CD8-positive, alpha-beta memory T cell (primary cell): ENCODE results near the gene CXCR3. TPM values are rescaled to one million over a fixed set of nuclear protein-coding genes. Genes with fewer than 3 reads are reported as not detected.
A peak's percentile ranks its signal among the peaks of the same experiment; 100 is the strongest.
"Not testable (repeated sequence)": the region's sequence is repeated elsewhere in the genome, so short reads cannot be mapped to it uniquely, and the experiment has no call there.

ENCODE experiments used
- CTCF ChIA-PET: fragments of 350-600 bp; sonication (Branson Sonifier 250); formaldehyde crosslinking; loops from one replicate; lab custom pipeline; 2021; ENCODE audit warnings: antibody characterized with exemption; lab: Charles Lee
- POLR2A ChIA-PET: fragments of 350-600 bp; sonication (Branson Sonifier 250); formaldehyde crosslinking; loops from one replicate; lab custom pipeline; 2021; ENCODE audit warnings: antibody characterized with exemption; lab: Charles Lee
- DNase-seq, 5 donors: peaks; one replicate each; pipeline versions ENCODE4 v3.0.0 to v3.0.0-alpha.2; 2020 to 2022; ENCODE audit warnings: mixed read lengths in 1 of 5
- H3K27ac ChIP-seq: one replicate; pipeline ENCODE4 v1.7.0; 2013; ENCODE audit warnings: low read depth, mild to moderate bottlenecking, low read length, moderate library complexity
- H3K27me3 ChIP-seq: 2 replicates; pipeline ENCODE4 v1.7.0; 2013; ENCODE audit warnings: low read length, mild to moderate bottlenecking; ENCODE audit not compliant: insufficient read depth, poor library complexity, severe bottlenecking
- H3K36me3 ChIP-seq: 2 replicates; pipeline ENCODE4 v1.7.0; 2013; ENCODE audit warnings: mild to moderate bottlenecking, low read length, moderate library complexity; ENCODE audit not compliant: insufficient read depth
- H3K4me1 ChIP-seq: 2 replicates; pipeline ENCODE4 v1.7.0; 2013; ENCODE audit warnings: mild to moderate bottlenecking, low read length, moderate library complexity; ENCODE audit not compliant: insufficient read depth
- H3K4me3 ChIP-seq: 2 replicates; pipeline ENCODE4 v1.7.0; 2013; ENCODE audit warnings: mild to moderate bottlenecking, low read length
- H3K9me3 ChIP-seq: 2 replicates; pipeline ENCODE4 v1.7.0; 2013; ENCODE audit warnings: mild to moderate bottlenecking, low read length
- H3K27ac Mint-ChIP-seq, 8 donors: one replicate each; pipeline ENCODE4 v1.8.0; 2020 to 2021; ENCODE audit warnings: mixed read lengths in 8 of 8, mild to moderate bottlenecking in 6 of 8, inconsistent platforms in 3 of 8, moderate library complexity in 3 of 8
- H3K27me3 Mint-ChIP-seq, 2 donors: one replicate each; pipeline ENCODE4 v1.8.0; 2020 to 2021; ENCODE audit warnings: mixed read lengths in 2 of 2, mild to moderate bottlenecking in 1 of 2, moderate library complexity in 1 of 2
- H3K36me3 Mint-ChIP-seq, 3 donors: one replicate each; pipeline ENCODE4 v1.8.0; 2020 to 2021; ENCODE audit warnings: mixed read lengths in 3 of 3, inconsistent platforms in 1 of 3, mild to moderate bottlenecking in 1 of 3
- H3K4me1 Mint-ChIP-seq, 3 donors: one replicate each; pipeline ENCODE4 v1.8.0; 2020 to 2021; ENCODE audit warnings: mixed read lengths in 3 of 3, inconsistent platforms in 1 of 3, mild to moderate bottlenecking in 1 of 3
- H3K4me3 Mint-ChIP-seq, 7 donors: one replicate each; pipeline ENCODE4 v1.8.0; 2020 to 2021; ENCODE audit warnings: mixed read lengths in 7 of 7, mild to moderate bottlenecking in 6 of 7, moderate library complexity in 4 of 7, inconsistent platforms in 2 of 7
- H3K9me3 Mint-ChIP-seq, 5 donors: one replicate each; pipeline ENCODE4 v1.8.0; 2020 to 2022; ENCODE audit warnings: mixed read lengths in 5 of 5, mild to moderate bottlenecking in 3 of 5, moderate library complexity in 2 of 5, inconsistent platforms in 1 of 5
- polyA plus RNA-seq: library from polyadenylated mRNA; unstranded; fragments of 300-500 nt; fragmentation: Illumina TruSeq; gene quantifications from one replicate; pipeline ENCODE4 v1.2.3, GENCODE V29; 2021
- total RNA-seq, 2 experiments: library from RNA; stranded (reverse); gene quantifications; one replicate each; pipeline ENCODE4 v1.2.3, GENCODE V29; 2021

Gene CXCR3
- total RNA-seq (10 to 100 TPM; 66.1 to 69.3 TPM), polyA plus RNA-seq (220 TPM)

DNA sequence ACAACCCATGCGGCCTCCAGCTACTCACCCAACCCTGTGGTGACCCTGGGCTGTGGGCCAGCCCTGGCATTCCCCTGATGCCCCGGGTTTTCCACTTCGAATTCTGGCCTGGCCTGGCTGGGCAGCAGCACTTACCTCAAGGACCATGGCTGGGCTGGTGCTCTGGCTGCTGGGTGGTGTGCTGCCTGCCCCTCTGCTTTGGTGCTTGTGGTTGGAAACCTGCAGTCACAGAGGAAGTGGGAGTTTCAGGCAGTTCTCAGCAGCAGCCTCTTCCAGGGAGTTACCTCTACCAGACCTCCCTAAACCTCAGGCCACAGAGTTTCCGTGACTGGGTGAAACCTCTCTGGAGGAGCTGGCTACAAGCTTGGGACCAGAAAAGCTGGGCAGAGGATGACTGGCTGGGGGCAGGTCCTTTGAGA lies at the start of gene CXCR3:
Gene CXCR3, minus strand, starts transcription at position 209 of the 419 bp plus-strand sequence. Its CDS starts 62 bp downstream, at position 147.
- peaks cover 0 to 3% (median 0%) of the 10 kb centered on the region in 5 donors for H3K9me3 Mint-ChIP-seq
- Histone ChIP-seq H3K27ac (peak within 1 kb of the TSS; percentile 69), H3K27me3 (no peaks in the 10 kb centered on the region), H3K9me3 (no peaks in the 10 kb centered on the region), H3K4me3 (peak within 1 kb of the TSS; percentile 60), H3K36me3 (no peaks in the 10 kb centered on the region), H3K4me1 (peaks cover 46% of the 10 kb centered on the region)
- peaks cover 74 to 87% (median 75%) of the 10 kb centered on the region in 3 donors for H3K4me1 Mint-ChIP-seq
- ChIA-PET CTCF (interaction anchor here (1.4 to 5.5 kb wide), 3 partner anchors 10 to 32 kb away, joined by 3 to 35 read pairs (median 4); no protein-coding TSS in a partner anchor), POLR2A (interaction anchor here (0.5 to 1.8 kb wide), 9 partner anchors 18 to 1476 kb away, joined by 3 to 9 read pairs (median 6); partner anchors contain the start of gene OGT)
- peak within 1 kb of the TSS; percentile 91 to 95 (median 93) for H3K4me3 Mint-ChIP-seq
- H3K36me3 Mint-ChIP-seq: peaks cover 0 to 45% (median 6%) of the 10 kb centered on the region in 3 donors
- H3K27me3 Mint-ChIP-seq: peaks cover 0 to 8% of the 10 kb centered on the region in 2 donors
- peak within 1 kb of the TSS; percentile 95 to 100 (median 96) for H3K27ac Mint-ChIP-seq
- DNase-seq: peak; percentile 43 to 84 (median 48)

- ChIA-PET POLR2A (no interaction called here), CTCF (no interaction called here)
- Histone ChIP-seq H3K27ac (no peak within 1 kb of the TSS), H3K4me1 (peaks cover 9% of the 10 kb centered on the region), H3K27me3 (no peaks in the 10 kb centered on the region), H3K36me3 (no peaks in the 10 kb centered on the region), H3K9me3 (no peaks in the 10 kb centered on the region), H3K4me3 (no peak within 1 kb of the TSS)
- no peak for DNase-seq
- Mint-ChIP-seq H3K27me3 (peaks cover 0 to 9% of the 10 kb centered on the region in 2 donors), H3K27ac (no peak within 1 kb of the TSS), H3K9me3 (no peaks in the 10 kb centered on the region), H3K4me1 (peaks cover 26 to 31% (median 27%) of the 10 kb centered on the region in 3 donors), H3K36me3 (no peaks in the 10 kb centered on the region), H3K4me3 (no peak within 1 kb of the TSS)
Measured at GRCh38 chrX:71667328-71668247, 49.3 kb upstream of the CXCR3 start, which contains the start of gene LOC101059915. Gene LOC101059915 (plus strand): TSS chrX:71667546.

- no peaks in the 10 kb centered on the region for H3K27me3 ChIP-seq
- H3K9me3 ChIP-seq: no peaks in the 10 kb centered on the region
- H3K27ac ChIP-seq: no peak overlapping the region
- H3K36me3 ChIP-seq: no peaks in the 10 kb centered on the region
- ChIA-PET CTCF (no interaction called here), POLR2A (no interaction called here)
- Mint-ChIP-seq H3K36me3 (no peaks in the 10 kb centered on the region), H3K4me1 (peaks cover 26 to 33% (median 28%) of the 10 kb centered on the region in 3 donors), H3K27ac (peak overlapping the region in 1 of 8 donors; percentile 23), H3K4me3 (no peak overlapping the region), H3K27me3 (peaks cover 0 to 10% of the 10 kb centered on the region in 2 donors), H3K9me3 (no peaks in the 10 kb centered on the region)
- no peak overlapping the region for H3K4me3 ChIP-seq
- no peak for DNase-seq
- peaks cover 14% of the 10 kb centered on the region for H3K4me1 ChIP-seq
Measured at GRCh38 chrX:71666240-71667223, 48.2 kb upstream of the CXCR3 start.

DNA sequence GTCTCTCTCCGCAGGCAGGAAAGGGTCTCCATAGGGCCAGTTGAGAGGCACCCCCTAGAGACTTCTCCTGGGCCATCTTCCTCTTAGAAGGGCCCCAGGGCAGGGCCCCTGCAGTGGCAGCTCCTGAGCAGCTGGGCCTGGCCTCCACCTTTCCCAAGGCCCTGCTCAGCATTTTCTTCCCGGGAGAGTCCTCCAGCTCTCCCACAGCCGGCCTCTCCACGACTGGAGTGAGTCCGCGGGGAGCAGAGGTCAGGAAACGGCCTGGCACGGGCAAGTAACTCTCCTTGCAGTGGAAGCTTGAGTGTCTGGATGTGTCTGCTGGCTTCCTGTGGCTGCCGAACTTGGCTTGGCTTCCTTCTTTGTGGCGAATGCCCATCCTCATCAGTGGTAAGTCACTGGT lies 47.4 kb upstream of the CXCR3 start:
- Histone ChIP-seq H3K4me1 (peaks cover 14% of the 10 kb centered on the region), H3K27me3 (no peaks in the 10 kb centered on the region), H3K36me3 (no peaks in the 10 kb centered on the region), H3K9me3 (no peaks in the 10 kb centered on the region), H3K4me3 (no peak overlapping the region), H3K27ac (no peak overlapping the region)
- H3K36me3 Mint-ChIP-seq: no peaks in the 10 kb centered on the region
- no peak for DNase-seq
- no peak overlapping the region for H3K4me3 Mint-ChIP-seq
- POLR2A ChIA-PET: no interaction called here
- peaks cover 0 to 10% of the 10 kb centered on the region in 2 donors for H3K27me3 Mint-ChIP-seq
- H3K27ac Mint-ChIP-seq: peak overlapping the region in 2 of 8 donors; percentile 23 to 42
- CTCF ChIA-PET: no interaction called here
- no peaks in the 10 kb centered on the region for H3K9me3 Mint-ChIP-seq
- peaks cover 19 to 25% (median 20%) of the 10 kb centered on the region in 3 donors for H3K4me1 Mint-ChIP-seq

DNA sequence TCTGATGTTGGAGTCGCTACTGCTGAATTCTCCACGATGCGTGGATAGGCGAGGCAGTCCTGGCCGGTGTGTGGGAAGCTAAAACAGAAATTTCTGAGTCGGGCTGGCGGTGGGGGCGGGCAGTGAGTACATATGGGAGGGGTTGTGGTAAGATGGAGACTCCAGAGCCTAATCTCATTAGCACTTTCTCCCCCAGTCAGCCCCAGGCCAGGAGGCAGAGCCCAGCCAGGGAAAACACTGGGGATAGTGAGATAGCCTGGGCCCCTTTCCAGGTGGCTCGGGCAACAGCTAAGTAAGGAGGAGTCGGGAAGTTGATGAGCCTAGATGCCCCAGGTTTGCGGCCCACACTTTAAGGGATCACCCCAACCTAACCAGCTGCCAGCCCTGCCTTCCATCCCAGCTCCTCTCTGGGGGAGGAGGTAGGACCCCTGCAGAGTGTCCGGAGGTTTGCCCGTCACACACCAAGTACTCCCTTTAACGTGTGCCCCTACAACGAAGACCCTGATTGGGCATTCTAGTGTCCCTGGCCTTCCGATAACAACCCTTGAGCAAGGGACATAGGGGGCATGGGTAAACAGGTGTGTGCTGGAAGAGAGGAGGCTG lies 46.7 kb upstream of the CXCR3 start:
- Mint-ChIP-seq H3K27me3 (peaks cover 0 to 11% of the 10 kb centered on the region in 2 donors), H3K36me3 (no peaks in the 10 kb centered on the region), H3K4me1 (peaks cover 15 to 19% (median 18%) of the 10 kb centered on the region in 3 donors), H3K9me3 (no peaks in the 10 kb centered on the region), H3K4me3 (no peak overlapping the region), H3K27ac (peak overlapping the region in 1 of 8 donors; percentile 52)
- ChIA-PET POLR2A (no interaction called here), CTCF (no interaction called here)
- no peak for DNase-seq
- Histone ChIP-seq H3K4me3 (no peak overlapping the region), H3K9me3 (no peaks in the 10 kb centered on the region), H3K27ac (no peak overlapping the region), H3K36me3 (no peaks in the 10 kb centered on the region), H3K27me3 (no peaks in the 10 kb centered on the region), H3K4me1 (peaks cover 14% of the 10 kb centered on the region)

DNA sequence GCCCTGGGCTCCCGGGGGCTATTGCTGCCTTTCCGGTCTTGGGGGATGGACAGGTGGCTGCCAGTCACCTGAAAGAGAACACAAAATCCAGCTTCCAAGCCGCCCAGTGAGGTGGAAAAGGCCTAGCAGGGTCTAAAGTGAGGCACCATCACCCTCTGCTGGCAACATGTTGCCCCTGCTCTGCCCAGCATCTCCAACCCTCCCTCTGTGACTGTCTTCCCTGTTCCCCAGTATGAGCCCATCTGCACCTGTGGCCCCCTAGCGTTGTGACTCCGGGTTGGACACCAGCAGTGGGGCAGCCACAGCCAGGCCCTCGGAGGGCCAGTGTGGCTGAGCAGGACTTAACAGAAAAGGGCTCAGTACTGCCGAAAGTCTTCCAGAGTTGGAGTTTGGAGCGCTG lies 45.9 kb upstream of the CXCR3 start:
- H3K4me3 Mint-ChIP-seq: peak overlapping the region in 2 of 7 donors; percentile 27 to 45
- CTCF ChIA-PET, POLR2A ChIA-PET, H3K9me3 Mint-ChIP-seq, H3K36me3 Mint-ChIP-seq, H3K36me3 ChIP-seq, H3K4me3 ChIP-seq, DNase-seq, H3K9me3 ChIP-seq, H3K27me3 ChIP-seq, H3K27ac ChIP-seq, H3K27ac Mint-ChIP-seq: not testable (repeated sequence)
- peaks cover 0 to 11% of the 10 kb centered on the region in 2 donors for H3K27me3 Mint-ChIP-seq
- peaks cover 15 to 19% (median 18%) of the 10 kb centered on the region in 3 donors for H3K4me1 Mint-ChIP-seq
- H3K4me1 ChIP-seq: peaks cover 14% of the 10 kb centered on the region

DNA sequence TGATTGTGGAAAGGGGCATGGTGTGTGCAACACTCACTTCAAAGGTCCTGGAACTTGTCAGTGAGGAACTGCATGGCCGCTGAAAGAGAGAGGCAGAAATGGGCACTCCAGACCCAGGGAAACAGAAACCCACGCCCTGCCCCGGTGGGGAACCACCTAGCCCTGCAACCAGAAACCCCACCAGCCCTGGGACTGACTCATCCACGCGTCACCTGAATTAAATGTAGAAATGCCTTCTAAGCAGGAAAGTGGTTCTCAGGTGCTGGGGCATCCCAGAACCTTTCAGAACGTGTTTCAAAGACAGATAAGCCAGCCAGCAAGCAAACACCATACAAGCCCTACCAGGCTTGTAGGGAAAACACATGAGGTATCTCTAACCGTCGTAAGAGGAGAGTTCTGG lies 44.9 kb upstream of the CXCR3 start:
- POLR2A ChIA-PET, H3K36me3 ChIP-seq, H3K9me3 ChIP-seq, H3K4me3 ChIP-seq, H3K36me3 Mint-ChIP-seq, H3K27me3 ChIP-seq, H3K27ac ChIP-seq, H3K9me3 Mint-ChIP-seq, CTCF ChIA-PET: not testable (repeated sequence)
- Mint-ChIP-seq H3K4me1 (peaks cover 15 to 19% (median 18%) of the 10 kb centered on the region in 3 donors), H3K27me3 (peaks cover 0 to 11% of the 10 kb centered on the region in 2 donors), H3K4me3 (peak overlapping the region in 6 of 7 donors; percentile 31 to 82 (median 60)), H3K27ac (peak overlapping the region; percentile 21 to 88 (median 62))
- peak; percentile 6 to 69 (median 35) for DNase-seq
- peaks cover 14% of the 10 kb centered on the region for H3K4me1 ChIP-seq
